HG03354 (cell line): ENCODE measurements around the gene TTYH3.
A peak's percentile ranks its signal among the peaks of the same experiment; 100 is the strongest.

Experiments used
- ATAC-seq: cut with Tn5 transposase; IDR thresholded peaks from one replicate; pipeline ENCODE4 v1.9.1; 2021; ENCODE audit warnings: mild to moderate bottlenecking; ENCODE audit not compliant: unreplicated experiment, poor library complexity, severe bottlenecking

TTYH3 gene

DNA sequence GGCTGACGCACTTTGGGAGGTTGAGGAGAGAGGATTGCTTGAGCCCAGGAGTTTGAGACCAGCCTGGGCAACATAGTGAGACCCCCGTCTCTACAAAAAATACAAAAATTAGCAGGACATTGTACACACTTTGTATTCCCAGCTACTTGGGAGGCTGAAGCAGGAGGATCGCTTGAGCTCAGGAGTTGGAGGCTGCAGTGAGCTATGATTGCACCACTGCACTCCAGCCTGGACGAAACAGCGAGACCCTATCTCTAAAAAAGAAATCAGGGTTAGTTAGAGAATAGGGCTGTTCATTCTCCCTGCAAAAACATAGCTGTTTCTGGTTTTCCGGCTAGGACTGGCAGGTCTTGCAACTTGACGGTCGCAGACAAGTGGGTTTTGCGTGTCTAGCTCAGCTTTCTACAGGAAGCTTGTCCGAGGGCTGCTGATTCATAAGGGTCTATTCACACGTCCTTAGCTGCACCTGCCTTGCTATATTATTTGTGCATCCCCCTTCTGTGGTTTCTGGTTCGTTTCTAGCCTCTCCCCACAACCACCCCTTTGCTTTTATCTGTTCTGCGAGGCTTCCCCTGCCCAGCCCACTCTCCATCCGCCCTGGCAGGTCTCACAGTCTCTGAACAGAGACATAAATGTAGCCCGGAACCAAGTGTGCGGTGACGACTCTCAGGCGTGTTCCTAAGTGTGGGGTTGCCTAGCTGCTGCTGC lies 66.9 kb downstream of the TTYH3 start:
- ATAC-seq, result peak; percentile 93

DNA sequence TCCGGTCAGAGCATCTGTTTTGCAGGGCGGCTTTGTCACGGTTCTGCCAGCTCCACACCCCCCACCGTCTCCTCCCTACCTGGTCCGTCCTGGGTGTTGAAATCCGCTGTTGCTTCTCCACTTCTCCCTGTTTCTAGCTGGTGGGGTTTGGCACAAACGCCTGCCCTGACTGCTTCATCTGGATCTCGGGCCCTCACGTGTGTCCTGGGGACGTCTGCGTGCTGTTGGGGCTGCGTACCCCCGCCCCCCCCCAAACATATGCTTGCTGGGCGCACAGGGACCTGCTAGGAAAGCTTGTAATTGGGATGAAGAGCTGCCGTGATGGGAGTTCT lies 67.5 kb downstream of the TTYH3 start:
- ATAC-seq, result no peak

DNA sequence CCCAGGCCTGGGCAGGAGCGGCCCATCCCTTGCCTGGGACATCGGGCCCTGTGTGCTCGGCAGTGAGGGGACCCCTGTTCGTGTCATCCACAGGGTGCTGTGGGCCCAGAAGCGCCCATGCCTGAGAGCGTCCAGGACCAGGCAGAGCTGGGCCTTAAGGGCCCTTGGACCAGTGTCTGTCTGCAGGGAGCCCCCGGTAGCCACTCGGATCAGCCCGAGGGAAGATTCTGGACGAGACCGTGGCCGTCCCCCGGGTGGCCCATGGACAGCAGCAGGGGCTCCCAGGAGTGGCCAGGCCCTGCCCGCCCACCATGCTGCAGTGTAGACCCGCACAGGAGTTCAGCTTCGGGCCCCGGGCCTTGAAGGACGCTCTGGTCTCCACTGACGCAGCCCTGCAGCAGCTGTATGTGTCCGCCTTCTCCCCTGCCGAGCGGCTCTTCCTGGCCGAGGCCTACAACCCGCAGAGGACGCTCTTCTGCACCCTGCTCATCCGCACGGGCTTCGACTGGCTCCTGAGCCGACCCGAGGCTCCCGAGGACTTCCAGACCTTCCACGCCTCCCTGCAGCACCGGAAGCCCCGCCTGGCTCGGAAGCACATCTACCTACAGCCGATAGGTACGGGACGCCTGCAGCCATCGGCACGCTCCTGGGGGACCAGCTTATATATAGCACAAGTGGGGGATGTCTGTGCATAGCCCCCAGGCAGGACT lies 68.5 kb downstream of the TTYH3 start:
- ATAC-seq, result no peak

DNA sequence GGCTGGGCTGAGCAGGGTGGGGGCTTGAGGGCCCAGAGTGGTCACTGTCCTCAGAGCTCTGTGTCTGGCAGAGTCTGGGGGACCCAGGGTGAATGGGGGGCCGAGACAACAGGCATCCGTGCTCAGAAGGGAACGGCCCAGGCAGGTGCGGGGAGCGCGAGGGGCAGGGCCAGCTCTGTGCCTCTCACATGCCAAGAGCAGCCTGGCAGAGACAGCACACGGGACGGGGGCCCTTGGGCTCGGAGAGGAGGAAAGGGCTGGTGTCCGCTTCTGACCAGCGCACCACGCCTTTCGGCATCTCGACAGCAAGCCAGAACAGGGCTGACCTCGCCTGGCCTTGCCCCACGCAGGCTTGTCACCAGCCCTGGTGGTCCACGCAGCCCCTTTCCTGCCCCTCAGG lies 69.6 kb downstream of the TTYH3 start:
- ATAC-seq, result no peak

DNA sequence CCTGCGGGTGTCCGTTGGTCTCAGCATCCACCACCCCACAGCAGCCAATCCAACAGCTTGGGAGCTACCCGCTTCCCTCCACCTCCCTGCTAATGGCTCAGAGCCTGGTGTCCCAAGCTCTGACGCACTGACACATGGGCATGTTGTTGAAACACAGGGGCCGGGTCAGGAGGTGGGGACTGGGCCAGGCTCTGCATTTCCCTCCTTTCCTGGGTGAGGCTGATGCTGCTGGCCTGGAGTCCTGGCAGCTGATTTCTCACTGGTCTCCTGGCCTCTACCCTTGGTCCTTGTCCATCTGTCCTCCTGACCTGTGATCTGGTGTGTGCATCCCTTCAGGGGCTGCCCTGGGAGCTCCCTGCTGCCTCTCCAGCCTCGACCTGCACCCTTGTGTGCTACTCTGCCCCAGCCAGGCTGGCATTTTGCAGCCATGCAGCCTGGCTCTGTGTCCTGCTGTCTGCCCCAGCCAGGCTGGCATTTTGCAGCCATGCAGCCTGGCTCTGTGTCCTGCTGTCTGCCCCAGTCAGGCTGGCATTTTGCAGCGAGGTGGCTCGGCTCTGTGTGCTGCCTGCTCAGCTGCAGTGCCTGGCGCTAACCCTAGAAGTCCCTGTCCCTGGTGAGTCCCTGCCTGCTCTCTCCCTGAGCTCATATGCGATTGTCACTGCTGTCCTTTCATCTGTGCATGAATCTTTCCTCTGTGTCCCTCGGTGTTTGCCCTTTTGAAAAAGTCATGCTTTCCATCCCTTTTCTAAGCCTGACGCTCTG lies 70.2 kb downstream of the TTYH3 start:
- no peak for ATAC-seq

DNA sequence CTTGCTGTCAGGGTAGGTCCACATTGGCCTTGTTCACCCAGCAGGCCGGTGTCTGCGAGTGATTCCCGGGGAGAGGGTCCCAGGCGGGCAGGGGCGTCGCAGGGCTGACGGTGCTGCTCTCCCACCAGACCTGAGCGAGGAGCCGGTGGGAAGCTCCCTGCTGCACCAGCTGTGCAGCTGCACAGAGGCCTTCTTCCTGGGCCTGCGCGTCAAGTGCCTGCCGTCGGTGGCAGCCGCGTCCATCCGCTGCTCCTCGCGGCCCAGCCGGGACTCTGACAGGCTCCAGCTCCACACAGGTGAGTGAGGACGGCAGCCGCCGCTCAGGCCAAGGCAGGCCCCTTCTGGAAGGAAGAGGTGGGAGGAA lies 70.8 kb downstream of the TTYH3 start:
- no peak for ATAC-seq

DNA sequence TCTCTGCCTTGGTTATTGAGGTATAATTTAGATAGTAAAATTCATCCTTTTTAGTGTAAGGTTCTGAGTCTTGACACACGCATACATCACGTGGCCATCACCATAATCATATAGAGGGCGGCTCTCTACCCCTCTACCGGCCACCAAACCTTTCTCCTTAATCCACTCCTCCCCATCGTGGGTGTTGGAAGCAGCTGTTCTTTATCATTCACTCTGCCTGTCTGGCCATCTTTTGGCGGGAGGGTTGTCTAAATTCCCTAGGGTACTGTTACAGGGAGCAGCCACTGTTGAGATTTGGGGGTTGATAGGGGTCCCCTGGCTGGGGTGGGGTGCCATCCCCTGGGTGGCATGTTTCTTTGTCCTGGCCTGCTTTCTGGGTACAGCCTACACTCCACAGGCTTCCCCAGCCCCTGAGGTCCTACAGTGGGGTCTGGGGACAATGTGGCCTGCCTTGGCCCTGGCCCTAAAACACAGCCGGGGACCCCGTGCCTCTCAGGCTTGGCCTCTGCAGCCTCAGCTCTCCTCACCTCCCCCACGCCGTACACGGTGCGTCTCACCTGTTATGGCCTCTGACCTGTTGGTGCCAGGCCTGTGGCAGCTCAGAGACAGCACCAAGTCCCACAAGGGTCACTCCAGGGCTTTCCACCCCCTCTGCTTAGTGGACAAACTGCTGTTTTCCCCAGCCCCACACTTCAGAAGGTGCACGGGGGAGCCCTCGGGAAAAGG lies 73.7 kb downstream of the TTYH3 start:
- ATAC-seq, result no peak

DNA sequence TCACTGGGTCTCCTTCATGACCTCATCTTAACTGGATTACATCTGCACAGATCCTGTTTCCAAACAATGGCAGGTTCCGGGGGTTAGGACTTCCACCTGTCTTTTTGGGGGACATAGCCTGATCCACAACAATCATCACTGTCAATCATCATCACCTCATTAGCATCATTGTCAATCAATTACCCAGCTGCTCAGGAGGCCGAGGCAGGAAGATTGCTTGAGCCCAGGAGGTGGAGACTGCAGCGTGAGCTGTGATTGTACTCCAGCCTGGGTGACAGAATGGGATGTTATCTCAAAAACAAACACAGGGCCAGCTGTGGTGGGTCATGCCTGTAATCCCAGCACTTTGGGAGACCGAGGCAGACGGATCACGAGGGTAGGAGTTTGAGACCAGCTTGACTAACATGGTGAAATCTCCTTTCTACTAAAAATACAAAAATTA lies 74.9 kb downstream of the TTYH3 start:
- no peak for ATAC-seq

DNA sequence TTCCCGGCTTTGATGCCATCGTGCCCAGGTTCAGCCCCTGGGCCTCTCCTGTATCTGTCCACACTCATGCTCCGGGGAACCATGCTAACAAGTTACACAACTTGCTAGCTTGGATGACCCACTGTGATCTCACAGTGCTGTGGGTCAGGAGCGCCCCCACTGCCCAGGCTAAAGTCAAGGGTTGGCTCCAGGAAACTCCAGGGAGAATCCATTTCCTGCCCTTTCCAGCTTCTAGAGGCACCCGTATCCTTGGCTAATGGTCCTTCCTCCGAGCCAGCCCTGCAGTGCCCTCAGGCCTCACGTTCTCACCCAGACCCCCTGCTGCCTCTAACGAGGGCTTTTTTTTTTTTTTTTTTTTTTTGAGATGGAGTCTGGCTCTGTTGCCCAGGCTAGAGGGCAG lies 75.7 kb downstream of the TTYH3 start:
- no peak for ATAC-seq

DNA sequence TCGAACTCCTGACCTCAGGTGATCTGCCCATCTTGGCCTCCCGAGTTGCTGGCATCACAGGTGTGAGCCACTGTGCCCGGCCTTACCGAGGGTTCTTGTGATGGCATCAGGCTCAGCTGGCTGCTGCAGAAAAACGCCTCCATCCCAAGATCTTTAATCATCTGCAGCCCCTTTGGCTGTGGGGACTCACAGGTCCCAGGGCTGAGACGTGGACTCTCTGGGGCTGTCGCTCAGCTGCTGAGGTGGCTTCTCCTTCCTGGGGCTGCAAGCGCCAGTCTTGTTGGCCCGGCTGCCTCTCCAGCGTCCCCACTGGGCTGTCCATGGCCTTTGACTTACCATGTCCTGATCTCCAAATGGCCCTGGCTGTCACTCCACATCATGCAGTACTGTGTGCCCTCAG lies 76.3 kb downstream of the TTYH3 start:
- ATAC-seq, result no peak

DNA sequence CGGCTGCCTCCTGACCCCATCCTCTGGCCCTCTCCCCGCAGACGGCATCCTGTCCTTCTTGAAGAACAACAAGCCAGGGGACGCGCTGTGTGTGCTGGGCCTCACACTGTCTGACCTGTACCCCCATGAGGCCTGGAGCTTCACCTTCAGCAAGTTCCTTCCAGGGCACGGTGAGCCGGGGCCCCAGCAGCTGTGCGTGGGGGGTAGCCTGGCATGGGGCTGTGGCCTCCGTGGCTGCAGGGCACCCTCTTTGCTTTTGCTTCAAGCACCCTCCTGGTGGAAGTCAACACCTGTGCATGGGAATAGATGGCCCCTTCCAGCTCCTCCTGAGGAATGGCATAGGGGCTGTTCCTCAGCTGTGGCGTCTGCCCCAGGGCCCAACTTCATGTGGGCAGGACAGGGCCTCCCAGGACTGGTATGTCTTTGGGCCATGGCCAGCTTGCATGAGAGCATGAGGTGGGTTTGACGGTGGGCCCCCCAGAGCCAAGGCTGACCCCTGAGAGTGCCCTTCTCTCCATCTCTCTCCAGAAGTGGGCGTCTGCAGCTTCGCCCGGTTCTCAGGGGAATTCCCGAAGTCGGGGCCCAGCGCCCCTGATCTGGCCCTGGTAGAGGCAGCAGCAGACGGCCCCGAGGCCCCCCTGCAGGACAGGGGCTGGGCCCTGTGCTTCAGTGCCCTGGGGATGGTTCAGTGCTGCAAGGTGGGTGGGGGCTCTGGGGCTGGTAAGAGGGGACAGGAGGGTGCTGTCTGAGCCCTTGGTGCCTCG lies 76.9 kb downstream of the TTYH3 start:
- no peak for ATAC-seq

DNA sequence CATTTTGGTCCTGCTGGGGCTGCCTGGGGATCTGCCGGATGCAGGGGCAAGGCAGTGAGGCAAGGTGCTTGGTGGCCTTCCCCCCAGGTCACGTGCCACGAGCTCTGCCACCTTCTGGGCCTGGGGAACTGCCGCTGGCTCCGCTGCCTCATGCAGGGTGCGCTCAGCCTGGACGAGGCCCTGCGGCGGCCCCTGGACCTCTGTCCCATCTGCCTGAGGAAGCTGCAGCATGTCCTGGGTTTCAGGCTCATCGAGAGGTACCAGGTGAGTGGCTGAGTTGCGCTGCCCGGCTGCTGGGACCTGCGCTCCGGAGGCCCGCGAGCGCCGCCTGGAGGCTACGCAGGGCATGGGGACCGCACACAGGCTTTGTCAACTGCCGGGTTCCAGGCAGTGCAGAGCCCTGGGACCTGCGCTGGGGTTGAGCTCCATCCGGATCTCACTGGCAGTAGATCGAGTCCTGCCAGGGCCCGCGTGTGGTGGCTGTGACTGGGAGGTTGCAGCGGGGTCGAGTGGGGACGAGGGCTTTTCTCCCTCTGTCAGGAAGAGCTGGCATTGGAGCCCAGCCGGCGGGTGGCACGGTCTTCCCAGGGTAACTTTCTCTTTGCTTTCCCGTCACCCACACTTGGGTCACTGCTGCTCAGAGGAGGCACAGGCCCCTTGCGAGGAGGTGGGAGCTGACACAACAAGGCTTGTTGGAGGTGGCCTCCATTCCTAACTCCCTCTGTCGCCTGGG lies 77.9 kb downstream of the TTYH3 start:
- ATAC-seq, result peak; percentile 83

DNA sequence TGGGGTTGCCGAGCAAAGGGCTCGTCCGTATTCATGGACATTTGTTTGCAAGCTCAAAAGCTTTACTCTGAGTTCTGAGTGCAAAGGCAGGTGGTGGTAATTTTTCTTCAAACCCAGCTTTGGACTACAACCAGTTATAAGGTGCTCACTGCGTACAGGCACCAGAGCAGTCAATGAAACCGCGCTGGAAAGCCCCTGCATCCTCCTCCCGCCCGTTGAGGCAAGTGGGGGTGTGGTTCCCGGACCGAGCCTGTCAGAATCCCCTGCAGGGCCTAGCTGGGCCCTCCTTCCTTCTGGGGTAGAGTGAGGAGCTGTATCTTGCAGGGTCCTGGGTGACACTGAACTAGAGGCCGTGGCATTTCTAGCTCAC lies 78.5 kb downstream of the TTYH3 start:
- ATAC-seq, result peak; percentile 48

DNA sequence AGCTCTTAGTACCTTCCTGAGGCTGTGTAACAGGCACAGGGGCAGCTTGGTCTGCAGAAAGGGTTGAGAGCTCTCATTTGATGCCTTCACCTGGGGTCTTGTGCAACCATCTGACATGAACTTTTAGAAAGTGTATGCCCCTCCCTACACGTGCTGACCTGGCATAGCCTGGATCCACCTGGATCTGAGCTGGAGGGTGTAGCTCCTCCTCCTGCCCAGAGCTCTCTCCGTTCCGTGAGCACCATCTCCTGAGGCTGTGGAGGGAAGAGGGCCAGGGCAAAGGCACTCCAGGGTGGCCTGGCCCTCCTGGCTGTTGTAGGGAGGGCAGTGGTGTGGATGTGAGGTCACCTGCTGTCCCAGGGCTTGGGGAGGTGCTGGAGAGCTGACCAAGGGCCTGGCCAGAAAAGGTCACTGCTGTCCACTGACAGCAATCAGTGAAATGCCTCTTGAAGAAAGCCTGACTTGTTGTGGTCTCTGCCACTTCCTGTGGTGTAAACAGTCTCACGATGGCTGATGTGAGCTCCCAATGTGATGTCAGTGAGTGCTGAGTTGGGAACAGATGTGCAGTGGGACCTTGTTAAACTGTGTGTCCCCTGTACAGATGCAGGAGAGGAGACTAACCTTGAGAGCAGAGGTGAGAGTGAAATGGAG lies 79.2 kb downstream of the TTYH3 start:
- peak; percentile 34 for ATAC-seq

DNA sequence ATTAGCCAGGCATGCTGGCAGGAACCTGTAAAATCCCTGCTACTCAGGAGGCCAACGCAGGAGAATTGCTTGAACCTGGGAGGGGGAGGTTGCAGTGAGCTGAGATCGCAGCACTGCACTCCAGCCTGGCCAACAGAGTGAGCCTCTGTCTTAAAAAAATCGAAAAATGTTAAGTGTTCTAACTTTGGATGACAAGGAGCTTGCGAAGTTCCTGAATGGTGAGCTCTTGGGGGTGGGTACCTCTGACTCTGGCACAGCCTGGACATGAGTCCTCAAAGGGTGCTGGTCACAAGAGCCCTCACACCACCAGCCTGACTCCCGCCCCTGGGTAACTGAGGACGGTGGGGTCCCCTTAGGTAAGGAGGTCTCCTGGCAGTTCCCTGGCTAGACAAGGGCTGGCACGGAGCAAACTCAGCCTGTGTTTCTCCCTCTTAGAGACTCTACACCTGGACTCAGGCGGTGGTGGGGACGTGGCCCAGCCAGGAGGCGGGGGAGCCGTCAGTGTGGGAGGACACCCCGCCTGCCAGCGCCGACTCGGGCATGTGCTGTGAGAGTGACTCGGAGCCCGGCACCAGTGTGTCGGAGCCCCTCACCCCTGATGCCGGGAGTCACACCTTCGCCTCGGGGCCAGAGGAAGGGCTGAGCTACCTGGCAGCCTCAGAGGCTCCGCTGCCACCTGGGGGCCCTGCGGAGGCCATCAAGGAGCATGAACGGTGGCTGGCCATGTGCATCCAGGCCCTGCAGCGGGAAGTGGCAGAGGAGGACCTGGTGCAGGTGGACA lies 80.3 kb downstream of the TTYH3 start:
- ATAC-seq, result no peak

DNA sequence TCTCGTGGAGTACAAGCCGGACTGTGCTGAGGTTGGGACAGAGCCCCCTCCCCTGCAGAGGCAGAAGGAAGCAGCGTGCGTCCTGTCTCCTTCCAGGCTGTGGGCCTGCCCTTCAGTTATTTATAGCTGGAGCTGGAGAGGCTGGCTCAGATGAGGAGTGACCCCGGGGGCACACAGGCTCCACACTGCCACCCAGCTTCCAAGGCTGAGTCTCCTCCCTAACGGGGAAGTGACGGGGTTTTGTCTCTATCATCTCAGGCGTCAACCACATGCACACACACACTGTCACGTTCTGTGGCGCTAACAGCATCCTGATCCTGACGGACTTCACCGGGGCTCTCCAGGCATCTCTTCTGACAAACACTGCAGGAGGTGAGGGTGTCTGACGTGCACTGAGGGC lies 81.6 kb downstream of the TTYH3 start:
- ATAC-seq, result no peak

DNA sequence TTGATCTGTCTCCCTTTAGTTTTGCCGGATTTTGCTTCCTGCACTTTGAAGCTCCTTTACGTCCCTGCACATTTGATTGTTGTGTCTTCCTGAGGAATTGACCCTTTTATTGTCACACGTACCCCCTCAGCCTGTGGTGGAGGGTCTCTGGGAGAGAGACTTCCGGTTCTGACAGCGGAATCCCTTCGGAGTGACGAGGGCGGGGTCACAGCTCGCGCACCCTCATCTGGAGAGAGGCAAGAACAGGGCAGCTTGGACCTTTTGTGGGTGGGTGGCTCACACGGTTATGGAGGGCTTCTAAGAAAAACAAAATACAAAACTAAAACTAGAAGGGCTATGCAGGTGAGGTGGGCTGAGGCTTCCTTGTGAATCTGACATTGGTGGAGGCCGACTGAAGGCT lies 82.2 kb downstream of the TTYH3 start:
- no peak for ATAC-seq
